Mesenchymal stem cell (in vitro differentiated cells and primary cell): ENCODE data around the gene TNNI2.
A peak's percentile ranks its signal among the peaks of the same experiment; 100 is the strongest.

Source experiments
- DNase-seq: peaks from one replicate; pipeline ENCODE4 v3.0.0-alpha.2; 2013
- H2AFZ ChIP-seq: one replicate; pipeline ENCODE4 v1.6.1; 2013; ENCODE audit warnings: low read depth, mild to moderate bottlenecking, control low read depth, inconsistent platforms, low read length, moderate library complexity
- H2AK5ac ChIP-seq: 2 replicates; pipeline ENCODE4 v1.6.1; 2013; ENCODE audit warnings: low read length, moderate library complexity, mild to moderate bottlenecking, inconsistent platforms; ENCODE audit not compliant: severe bottlenecking
- H2BK120ac ChIP-seq: one replicate; pipeline ENCODE4 v1.6.1; 2013; ENCODE audit warnings: low read depth, mild to moderate bottlenecking, inconsistent platforms, low read length, moderate library complexity
- H2BK12ac ChIP-seq, 2 experiments: one replicate each; pipeline ENCODE4 v1.6.1; 2013; ENCODE audit warnings: inconsistent platforms in 2 of 2, low read length in 2 of 2, mild to moderate bottlenecking in 2 of 2, moderate library complexity in 2 of 2, control low read depth in 1 of 2
- H2BK15ac ChIP-seq: one replicate; pipeline ENCODE4 v1.6.1; 2013; ENCODE audit warnings: mild to moderate bottlenecking, low read depth, inconsistent platforms; ENCODE audit not compliant: poor library complexity, severe bottlenecking
- H2BK5ac ChIP-seq: 2 replicates; pipeline ENCODE4 v1.6.1; 2013; ENCODE audit warnings: low read depth, mild to moderate bottlenecking, low read length, control low read depth, inconsistent platforms; ENCODE audit not compliant: poor library complexity, severe bottlenecking
- H3K14ac ChIP-seq, 2 experiments: one replicate each; pipeline ENCODE4 v1.6.1; 2013; ENCODE audit warnings: inconsistent platforms in 2 of 2, low read length in 2 of 2, control low read depth in 1 of 2, mild to moderate bottlenecking in 1 of 2, moderate library complexity in 1 of 2
- H3K18ac ChIP-seq, 2 experiments: one replicate each; pipeline ENCODE4 v1.6.1; 2013; ENCODE audit warnings: inconsistent platforms in 2 of 2, low read length in 2 of 2, control low read depth in 1 of 2, low read depth in 1 of 2, mild to moderate bottlenecking in 1 of 2
- H3K23ac ChIP-seq, 2 experiments: one replicate each; pipeline ENCODE4 v1.6.1; 2013; ENCODE audit warnings: inconsistent platforms in 2 of 2, low read length in 2 of 2, mild to moderate bottlenecking in 2 of 2, moderate library complexity in 2 of 2, control low read depth in 1 of 2
- H3K27ac ChIP-seq: 2 replicates; pipeline ENCODE4 v1.5.1; 2013; ENCODE audit warnings: mild to moderate bottlenecking, moderate library complexity, low read length, control low read depth, inconsistent platforms; ENCODE audit not compliant: poor library complexity, severe bottlenecking
- H3K27me3 ChIP-seq, 2 experiments: 2 replicates each; pipeline versions ENCODE4 v1.6.1 to v1.7.0; 2013; ENCODE audit warnings: low read length in 2 of 2, mild to moderate bottlenecking in 2 of 2, moderate library complexity in 2 of 2, control low read depth in 1 of 2, inconsistent platforms in 1 of 2; ENCODE audit not compliant: control insufficient read depth in 1 of 2, insufficient read depth in 1 of 2
- H3K36me3 ChIP-seq, 2 experiments: 2 replicates each; pipeline versions ENCODE4 v1.6.1 to v1.7.0; 2013; ENCODE audit warnings: low read length in 2 of 2, control low read depth in 1 of 2, inconsistent platforms in 1 of 2, low read depth in 1 of 2, mild to moderate bottlenecking in 1 of 2; ENCODE audit not compliant: insufficient read depth in 2 of 2, control insufficient read depth in 1 of 2
- H3K4ac ChIP-seq, 2 experiments: one replicate each; pipeline ENCODE4 v1.6.1; 2013; ENCODE audit warnings: inconsistent platforms in 2 of 2, low read length in 2 of 2, mild to moderate bottlenecking in 2 of 2, moderate library complexity in 2 of 2, control low read depth in 1 of 2, low read depth in 1 of 2
- H3K4me1 ChIP-seq: 2 replicates; pipeline ENCODE4 v1.6.1; 2013; ENCODE audit warnings: low read depth, low read length, control low read depth; ENCODE audit not compliant: control insufficient read depth, insufficient read depth
- H3K4me2 ChIP-seq: 2 replicates; pipeline ENCODE4 v1.6.1; 2013; ENCODE audit warnings: low read length, mild to moderate bottlenecking, inconsistent platforms; ENCODE audit not compliant: poor library complexity, severe bottlenecking
- H3K4me3 ChIP-seq, 2 experiments: 2 replicates each; pipeline versions ENCODE4 v1.5.1 to v1.7.0; 2013; ENCODE audit warnings: low read length in 2 of 2, mild to moderate bottlenecking in 2 of 2, control low read depth in 1 of 2, low read depth in 1 of 2; ENCODE audit not compliant: insufficient read depth in 1 of 2
- H3K79me1 ChIP-seq: replicated peaks from 2 replicates; pipeline ENCODE4 v1.6.1; 2013; ENCODE audit warnings: mild to moderate bottlenecking, control low read depth, low read length, inconsistent platforms; ENCODE audit not compliant: poor library complexity, severe bottlenecking
- H3K9ac ChIP-seq: 2 replicates; pipeline ENCODE4 v1.7.0; 2013; ENCODE audit warnings: mild to moderate bottlenecking, low read length, moderate library complexity
- H3K9me3 ChIP-seq: 2 replicates; pipeline ENCODE4 v1.7.0; 2013; ENCODE audit warnings: mild to moderate bottlenecking, low read length; ENCODE audit not compliant: control insufficient read depth
- H4K8ac ChIP-seq: one replicate; pipeline ENCODE4 v1.6.1; 2013; ENCODE audit warnings: inconsistent platforms, mild to moderate bottlenecking, low read length, moderate library complexity
- H4K91ac ChIP-seq: one replicate; pipeline ENCODE4 v1.6.1; 2013; ENCODE audit warnings: mild to moderate bottlenecking, low read length, inconsistent platforms
- WGBS: methylation state at CpG from one replicate; pipeline ENCODE4 v1.1.7; 2013; ENCODE audit warnings: mixed read lengths; 5-methylcytosine and 5-hydroxymethylcytosine counted together

Gene TNNI2

GRCh38 chr11:1839924-1840779 is 1.4 kb downstream of the TNNI2 start:
- no peak overlapping the region for H3K9ac ChIP-seq
- peak overlapping the region; percentile 81 for H4K91ac ChIP-seq
- H2AFZ ChIP-seq = no peak overlapping the region
- no peak overlapping the region for H3K4ac ChIP-seq
- H3K23ac ChIP-seq = no peak overlapping the region
- no peak overlapping the region for H3K4me2 ChIP-seq
- H2AK5ac ChIP-seq = peak overlapping the region; percentile 17
- H4K8ac ChIP-seq = no peak overlapping the region
- H3K4me1 ChIP-seq = peaks cover 24% of the 10 kb centered on the region
- no peaks in the 10 kb centered on the region for H3K9me3 ChIP-seq
- no peak for DNase-seq
- H2BK15ac ChIP-seq = peak overlapping the region; percentile 73
- no peak overlapping the region for H2BK120ac ChIP-seq
- 87% methylated on average over 20 of the region's 26 CpGs for WGBS
- no peak overlapping the region for H3K18ac ChIP-seq
- no peaks in the 10 kb centered on the region for H3K36me3 ChIP-seq
- H3K27me3 ChIP-seq = peaks cover 3 to 9% of the 10 kb centered on the region in 2 experiments
- H3K27ac ChIP-seq = no peak overlapping the region
- no peak overlapping the region for H3K14ac ChIP-seq
- peak overlapping the region in 1 of 2 experiments; percentile 81 for H2BK12ac ChIP-seq
- H3K4me3 ChIP-seq = no peak overlapping the region
- H3K79me1 ChIP-seq = no peaks in the 10 kb centered on the region
- H2BK5ac ChIP-seq = no peak overlapping the region

- Histone ChIP-seq H3K4me2 (no peak overlapping the region), H3K36me3 (no peaks in the 10 kb centered on the region), H2BK120ac (peak overlapping the region; percentile 8), H3K27ac (no peak overlapping the region), H3K4me1 (peaks cover 22% of the 10 kb centered on the region), H3K9ac (no peak overlapping the region), H2AK5ac (no peak overlapping the region), H3K14ac (no peak overlapping the region), H2BK5ac (no peak overlapping the region), H3K18ac (no peak overlapping the region), H3K4ac (no peak overlapping the region), H3K79me1 (no peaks in the 10 kb centered on the region), H4K8ac (no peak overlapping the region), H2BK12ac (peak overlapping the region in 1 of 2 experiments; percentile 29), H2BK15ac (no peak overlapping the region), H3K27me3 (peaks cover 4 to 10% of the 10 kb centered on the region in 2 experiments), H3K9me3 (no peaks in the 10 kb centered on the region), H3K23ac (no peak overlapping the region), H2AFZ (no peak overlapping the region), H4K91ac (peak overlapping the region; percentile 35), H3K4me3 (no peak overlapping the region)
- no peak for DNase-seq
- 97% methylated on average over 29 of the region's 37 CpGs for WGBS
Measured at GRCh38 chr11:1840780-1841480, 2.1 kb downstream of the TNNI2 start.

- Histone ChIP-seq H3K4me3 (no peak overlapping the region), H3K27ac (no peak overlapping the region), H3K36me3 (no peaks in the 10 kb centered on the region), H2BK5ac (no peak overlapping the region), H3K23ac (no peak overlapping the region), H3K14ac (no peak overlapping the region), H2BK15ac (no peak overlapping the region), H3K79me1 (no peaks in the 10 kb centered on the region), H3K9me3 (no peaks in the 10 kb centered on the region), H2AFZ (no peak overlapping the region), H2BK12ac (no peak overlapping the region), H3K4ac (no peak overlapping the region), H3K4me1 (peaks cover 22% of the 10 kb centered on the region), H4K91ac (no peak overlapping the region), H2BK120ac (no peak overlapping the region), H2AK5ac (no peak overlapping the region), H3K27me3 (peaks cover 4 to 14% of the 10 kb centered on the region in 2 experiments), H3K4me2 (no peak overlapping the region), H3K9ac (no peak overlapping the region), H4K8ac (no peak overlapping the region), H3K18ac (peak overlapping the region in 1 of 2 experiments; percentile 41)
- DNase-seq = no peak
- WGBS = 92% methylated on average over 19 of the region's 19 CpGs
Measured at GRCh38 chr11:1841511-1842148, 2.8 kb downstream of the TNNI2 start.
